ENCODE measurements around the gene SLC38A11. TPM values are rescaled to one million over a fixed set of nuclear protein-coding genes. Genes with fewer than 3 reads are reported as not detected.

Gene SLC38A11
- total and polyA plus RNA-seq, 10 of the 15 experiments (the other 5 are each of a cell fraction or from before 2014, with no cell fraction given) = not detected

GRCh38 chr2:164847291-164847690, 108.0 kb downstream of the SLC38A11 start:
- RAD21 ChIA-PET (ENCODE audit: unreplicated experiment) = no interaction called here
- peaks cover 0 to 3% of the 10 kb centered on the region in 2 experiments; a peak in 1 of 4 replicates for H3K27me3 ChIP-seq (replicated peaks in 1 of 2; ENCODE audit: control insufficient read depth in 2 of 2, insufficient read depth in 2 of 2, low read length in 1 of 2)
- no peak overlapping the region for H3K4me3 ChIP-seq
- H3K79me2 ChIP-seq (ENCODE audit: control insufficient read depth, insufficient read depth, low read length) = no peaks in the 10 kb centered on the region
- POLR2A ChIA-PET = no interaction called here
- intact Hi-C loops (cut with micrococcal nuclease; ENCODE audit: unreplicated experiment) (no loop called here), in situ Hi-C loops (cut with MboI) (no loop called here)
- H3K27ac ChIP-seq (ENCODE audit: control insufficient read depth, insufficient read depth) = no peak overlapping the region
- no peak overlapping the region for H3K9ac ChIP-seq (ENCODE audit: control insufficient read depth, insufficient read depth, low read length)
- H3K4me1 ChIP-seq (ENCODE audit: control insufficient read depth, insufficient read depth, low read length) = no peaks in the 10 kb centered on the region
- ATAC-seq (no peak), FAIRE-seq (no peak), DNase-seq (ENCODE audit: low read depth, low spot score) (no peak)
- no peaks in the 10 kb centered on the region for H3K36me3 ChIP-seq (ENCODE audit: control insufficient read depth in 2 of 2, insufficient read depth in 2 of 2, low read length in 1 of 2)
- SMC1A ChIA-PET (ENCODE audit: uncharacterized antibody, unreplicated experiment) = no interaction called here
- CTCF ChIA-PET = no interaction called here
- no peaks in the 10 kb centered on the region for H3K9me3 ChIP-seq (replicated peaks; ENCODE audit: control insufficient read depth, insufficient read depth, low read length)
- no peak overlapping the region for H2AFZ ChIP-seq (ENCODE audit: control insufficient read depth, low read depth, low read length)
- H4K20me1 ChIP-seq (ENCODE audit: control insufficient read depth, insufficient read depth) = no peaks in the 10 kb centered on the region
- WGBS (ENCODE audit: insufficient coverage, insufficient replicate concordance, low lambda C conversion rate, missing lambda C conversion rate) = 0% methylated on average over 4 of the region's 4 CpGs
- TF ChIP-seq NR2C2 (IDR thresholded peaks at IDR 0.05; ENCODE audit: borderline replicate concordance, control insufficient read depth, insufficient read length, low read depth) = no peak
- TF ChIP-seq IKZF2 (IDR thresholded peaks at IDR 0.05) = no peak
- no peak for TF ChIP-seq NFYB (IDR thresholded peaks at IDR 0.05; ENCODE audit: insufficient read depth, low read depth, low read length)
- TF ChIP-seq CHD2 (IDR thresholded peaks at IDR 0.05; ENCODE audit: borderline replicate concordance, low read depth, low read length) = no peak
- no peak for TF ChIP-seq KDM1A (IDR thresholded peaks at IDR 0.05; ENCODE audit: borderline replicate concordance)
- no peak for TF ChIP-seq MAX (IDR thresholded peaks at IDR 0.05; ENCODE audit: low read depth, low read length)
- no peak for TF ChIP-seq ZBED1 (IDR thresholded peaks at IDR 0.05; ENCODE audit: borderline replicate concordance)
- TF ChIP-seq RAD21 (IDR thresholded peaks at IDR 0.05; ENCODE audit: insufficient read depth, low read depth, low read length) = no peak
- TF ChIP-seq RBBP5 (conservative IDR thresholded peaks at IDR 0.05) = no peak
- TF ChIP-seq FOS (IDR thresholded peaks at IDR 0.05; ENCODE audit: borderline replicate concordance, extremely low read depth, insufficient read length) = no peak
- BruUV-seq (replicated peaks) = no TSS peak
- no peak overlapping the region for H3K4me2 ChIP-seq (ENCODE audit: control insufficient read depth, insufficient read depth)
